ENCODE data around the gene PDSS2.

DNA sequence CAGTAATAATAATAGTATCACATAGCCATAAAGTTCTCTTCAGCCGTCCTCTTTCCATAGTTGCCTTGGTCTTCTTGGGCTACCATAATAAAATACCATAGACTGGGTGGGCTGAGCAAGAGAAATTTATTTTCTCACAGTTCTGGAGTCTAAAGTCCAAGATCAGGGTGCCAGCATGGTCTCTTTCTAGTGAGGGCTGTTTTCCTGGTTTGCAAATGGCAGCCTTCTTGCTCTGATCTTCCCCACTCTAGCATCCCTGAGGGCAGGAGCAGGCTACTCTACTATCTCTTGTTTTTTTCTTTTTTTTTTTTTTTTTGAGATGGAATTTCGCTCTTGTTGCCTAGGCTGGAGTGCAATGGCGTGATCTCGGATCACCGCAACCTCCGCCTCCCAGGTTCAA is 335.9 kb downstream of the PDSS2 start:
- TF ChIP-seq, protein P1, sequence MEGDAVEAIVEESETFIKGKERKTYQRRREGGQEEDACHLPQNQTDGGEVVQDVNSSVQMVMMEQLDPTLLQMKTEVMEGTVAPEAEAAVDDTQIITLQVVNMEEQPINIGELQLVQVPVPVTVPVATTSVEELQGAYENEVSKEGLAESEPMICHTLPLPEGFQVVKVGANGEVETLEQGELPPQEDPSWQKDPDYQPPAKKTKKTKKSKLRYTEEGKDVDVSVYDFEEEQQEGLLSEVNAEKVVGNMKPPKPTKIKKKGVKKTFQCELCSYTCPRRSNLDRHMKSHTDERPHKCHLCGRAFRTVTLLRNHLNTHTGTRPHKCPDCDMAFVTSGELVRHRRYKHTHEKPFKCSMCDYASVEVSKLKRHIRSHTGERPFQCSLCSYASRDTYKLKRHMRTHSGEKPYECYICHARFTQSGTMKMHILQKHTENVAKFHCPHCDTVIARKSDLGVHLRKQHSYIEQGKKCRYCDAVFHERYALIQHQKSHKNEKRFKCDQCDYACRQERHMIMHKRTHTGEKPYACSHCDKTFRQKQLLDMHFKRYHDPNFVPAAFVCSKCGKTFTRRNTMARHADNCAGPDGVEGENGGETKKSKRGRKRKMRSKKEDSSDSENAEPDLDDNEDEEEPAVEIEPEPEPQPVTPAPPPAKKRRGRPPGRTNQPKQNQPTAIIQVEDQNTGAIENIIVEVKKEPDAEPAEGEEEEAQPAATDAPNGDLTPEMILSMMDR (IDR thresholded peaks at IDR 0.05; ENCODE audit: insufficient read depth, low read length, poor library complexity, severe bottlenecking), result no peak
- TF ChIP-seq EZH2phosphoT487 (conservative IDR thresholded peaks at IDR 0.05; ENCODE audit: low read length), result no peak

Data from SU-DHL-6 (cell line).